Measurements from ENCODE around the gene BCL2A1.

The BCL2A1 gene

DNA sequence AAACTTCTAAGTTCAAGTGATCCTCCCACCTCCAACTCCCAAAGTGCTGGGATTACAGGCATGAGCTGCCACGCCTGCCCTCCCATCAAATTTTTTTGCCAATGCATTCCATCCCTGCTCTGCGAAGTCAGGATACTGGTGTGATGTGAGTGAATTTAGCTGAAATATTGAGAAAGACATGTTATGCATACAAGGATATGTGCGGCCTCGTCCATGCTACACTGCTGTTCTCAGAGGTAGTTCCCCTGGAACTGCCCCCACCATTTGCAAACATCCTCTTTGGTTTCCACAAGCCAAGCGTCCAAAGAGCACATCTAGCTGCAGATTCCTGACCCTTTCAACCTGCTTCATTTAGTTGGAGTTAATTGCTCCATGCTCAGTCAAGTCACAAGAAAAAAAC is 36.5 kb upstream of the BCL2A1 start:
- no peaks in the 10 kb centered on the region for H3K27me3 ChIP-seq (ENCODE audit: control insufficient read depth, insufficient read depth, low read length)
- H3K4me3 ChIP-seq (ENCODE audit: low read length) = no peak overlapping the region
- H3K36me3 ChIP-seq (ENCODE audit: control insufficient read depth, insufficient read depth, low read length) = no peaks in the 10 kb centered on the region
- H3K4me1 ChIP-seq (ENCODE audit: control insufficient read depth, insufficient read depth, low read length) = no peaks in the 10 kb centered on the region
- H3K9ac ChIP-seq (ENCODE audit: low read length) = no peak overlapping the region
- H3K27ac ChIP-seq (ENCODE audit: low read depth, low read length) = no peak overlapping the region

DNA sequence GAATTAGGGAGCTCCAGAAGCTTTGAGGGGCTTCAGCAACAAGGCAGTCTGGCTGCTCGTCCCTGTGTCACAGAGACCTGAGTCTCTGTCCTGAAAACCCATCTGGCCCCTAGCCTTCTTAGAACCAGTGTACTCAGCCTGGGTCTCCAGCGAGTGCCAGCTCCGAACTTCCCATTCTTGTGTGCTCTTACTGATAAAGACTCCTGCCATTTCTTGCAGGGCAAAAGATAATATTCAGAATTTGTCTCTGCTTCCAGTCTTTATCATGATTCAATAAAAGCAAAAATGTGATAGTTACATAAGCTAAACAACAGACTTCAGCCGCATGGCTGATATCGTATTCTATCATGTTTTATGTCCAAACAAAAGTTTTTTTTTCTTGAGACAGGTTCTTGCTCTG is 36.0 kb upstream of the BCL2A1 start:
- Histone ChIP-seq H3K4me1 (ENCODE audit: control insufficient read depth, insufficient read depth, low read length) (no peaks in the 10 kb centered on the region), H3K9ac (ENCODE audit: low read length) (no peak overlapping the region), H3K27ac (ENCODE audit: low read depth, low read length) (no peak overlapping the region), H3K36me3 (ENCODE audit: control insufficient read depth, insufficient read depth, low read length) (no peaks in the 10 kb centered on the region), H3K4me3 (ENCODE audit: low read length) (no peak overlapping the region), H3K27me3 (ENCODE audit: control insufficient read depth, insufficient read depth, low read length) (no peaks in the 10 kb centered on the region)

DNA sequence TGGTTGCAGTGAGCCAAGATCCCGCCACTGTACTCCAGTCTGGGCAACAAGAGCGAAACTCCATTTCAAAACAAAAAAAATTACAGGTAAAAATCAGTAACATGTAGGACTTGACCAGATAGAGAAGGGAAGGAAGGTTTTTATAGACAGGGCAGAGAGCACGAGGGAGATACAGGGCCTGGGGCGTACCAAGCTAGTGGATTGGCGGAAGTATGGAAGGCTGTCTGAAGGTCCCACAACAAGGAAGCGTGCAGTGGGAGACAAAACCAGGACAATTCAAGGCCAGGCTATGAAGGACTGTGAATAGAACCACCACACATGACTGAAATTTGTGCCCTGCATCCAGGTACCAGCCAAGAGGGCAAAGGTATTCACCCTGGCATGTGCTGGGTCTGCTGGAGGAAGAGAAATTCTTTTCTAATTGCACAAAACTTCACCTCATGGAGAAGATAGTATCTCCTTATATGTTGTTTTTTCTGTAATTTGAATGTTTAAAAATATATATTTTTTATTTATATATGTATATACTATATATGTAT is 33.0 kb upstream of the BCL2A1 start:
- Histone ChIP-seq H3K4me3 (ENCODE audit: low read length) (no peak overlapping the region), H3K27me3 (ENCODE audit: control insufficient read depth, insufficient read depth, low read length) (no peaks in the 10 kb centered on the region), H3K27ac (ENCODE audit: low read depth, low read length) (no peak overlapping the region), H3K4me1 (ENCODE audit: control insufficient read depth, insufficient read depth, low read length) (no peaks in the 10 kb centered on the region), H3K9ac (ENCODE audit: low read length) (no peak overlapping the region), H3K36me3 (ENCODE audit: control insufficient read depth, insufficient read depth, low read length) (no peaks in the 10 kb centered on the region)

DNA sequence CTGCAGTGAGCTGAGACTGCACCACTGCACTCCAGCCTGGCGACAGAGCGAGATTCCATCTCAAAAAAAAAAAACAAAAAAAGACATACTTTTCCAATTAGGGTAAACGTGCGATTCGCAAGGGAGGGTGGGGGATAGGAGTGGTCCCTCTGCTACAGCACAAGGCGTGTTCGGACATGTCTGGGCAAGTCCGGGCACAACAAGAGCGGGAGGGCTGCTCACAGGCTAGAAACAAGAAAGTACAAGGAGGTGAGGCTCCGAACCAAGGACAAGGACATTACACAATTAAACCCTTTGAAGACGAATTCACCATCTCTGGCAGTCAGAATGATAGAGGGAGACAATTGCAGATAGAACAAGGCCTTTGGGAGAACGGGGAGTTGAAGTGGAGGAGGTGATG is 32.2 kb upstream of the BCL2A1 start:
- Histone ChIP-seq H3K36me3 (ENCODE audit: control insufficient read depth, insufficient read depth, low read length) (no peaks in the 10 kb centered on the region), H3K4me3 (ENCODE audit: low read length) (no peak overlapping the region), H3K4me1 (ENCODE audit: control insufficient read depth, insufficient read depth, low read length) (no peaks in the 10 kb centered on the region), H3K9ac (ENCODE audit: low read length) (no peak overlapping the region), H3K27ac (ENCODE audit: low read depth, low read length) (no peak overlapping the region), H3K27me3 (ENCODE audit: control insufficient read depth, insufficient read depth, low read length) (no peaks in the 10 kb centered on the region)

DNA sequence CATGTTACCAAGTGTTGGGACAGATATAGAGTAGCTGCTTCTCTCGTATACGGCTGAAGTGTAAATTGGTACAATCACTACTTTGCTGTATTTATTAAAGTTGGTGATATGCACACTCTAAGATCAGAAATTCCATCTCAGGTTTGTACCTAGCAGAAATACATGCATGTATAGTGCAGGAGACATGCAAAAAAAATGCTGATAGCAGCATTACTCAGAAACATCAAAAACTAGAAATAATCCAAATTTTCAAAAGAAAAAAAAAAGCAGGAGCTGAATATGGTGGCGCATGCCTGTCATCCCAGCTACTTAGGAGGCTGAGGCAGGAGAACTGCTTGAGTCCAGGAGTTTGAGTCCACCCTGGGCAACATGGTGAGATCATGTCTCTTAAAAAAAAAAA is 31.3 kb upstream of the BCL2A1 start:
- Histone ChIP-seq H3K27ac (ENCODE audit: low read depth, low read length) (no peak overlapping the region), H3K4me3 (ENCODE audit: low read length) (no peak overlapping the region), H3K27me3 (ENCODE audit: control insufficient read depth, insufficient read depth, low read length) (no peaks in the 10 kb centered on the region), H3K9ac (ENCODE audit: low read length) (no peak overlapping the region), H3K36me3 (ENCODE audit: control insufficient read depth, insufficient read depth, low read length) (no peaks in the 10 kb centered on the region), H3K4me1 (ENCODE audit: control insufficient read depth, insufficient read depth, low read length) (no peaks in the 10 kb centered on the region)

DNA sequence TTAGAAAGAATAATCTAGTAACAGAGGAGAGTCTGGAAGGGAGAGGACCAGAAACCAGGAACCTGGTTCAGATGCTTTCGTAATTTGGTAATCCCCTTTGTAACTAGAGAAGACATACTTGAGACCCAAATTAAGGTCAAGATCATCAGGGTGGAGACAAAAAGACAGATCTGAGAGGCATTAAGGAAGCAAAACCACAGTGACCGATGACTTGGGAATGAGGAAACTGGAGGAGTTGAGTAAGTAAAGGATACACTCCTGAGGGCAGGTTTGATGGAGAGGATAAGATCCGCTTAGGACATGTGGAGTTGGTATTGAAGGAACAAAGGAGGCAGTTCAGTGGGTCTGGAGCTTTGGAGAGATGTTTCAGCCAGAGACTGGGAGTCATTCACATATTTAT is 23.6 kb upstream of the BCL2A1 start:
- H3K36me3 ChIP-seq (ENCODE audit: control insufficient read depth, insufficient read depth, low read length) = no peaks in the 10 kb centered on the region

DNA sequence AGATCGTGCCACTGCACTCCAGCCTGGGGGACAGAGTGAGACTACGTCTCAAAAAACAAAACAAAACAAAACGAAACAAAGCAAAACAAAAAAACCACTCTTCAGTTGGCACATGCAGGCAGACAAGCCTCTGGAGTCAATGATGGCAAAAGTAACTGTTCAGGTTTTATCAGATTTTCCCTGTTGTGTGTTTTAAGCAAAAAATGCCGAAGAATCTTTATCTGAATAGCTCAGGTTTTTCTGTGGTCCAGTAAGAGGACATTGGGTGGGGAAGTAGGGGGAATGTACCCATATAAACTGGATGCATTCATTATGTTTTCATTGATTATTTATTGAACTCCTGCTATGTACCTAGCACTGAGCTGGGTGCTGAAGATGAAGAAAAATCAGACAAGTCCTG is 20.8 kb upstream of the BCL2A1 start:
- Histone ChIP-seq H3K27ac (ENCODE audit: low read depth, low read length) (no peak overlapping the region), H3K4me3 (ENCODE audit: low read length) (no peak overlapping the region), H3K4me1 (ENCODE audit: control insufficient read depth, insufficient read depth, low read length) (no peaks in the 10 kb centered on the region), H3K36me3 (ENCODE audit: control insufficient read depth, insufficient read depth, low read length) (no peaks in the 10 kb centered on the region), H3K9ac (ENCODE audit: low read length) (no peak overlapping the region), H3K27me3 (ENCODE audit: control insufficient read depth, insufficient read depth, low read length) (no peaks in the 10 kb centered on the region)

More for the DNA sequence above, 23.6 kb upstream of the BCL2A1 start:
- no peaks in the 10 kb centered on the region for H3K27me3 ChIP-seq (ENCODE audit: control insufficient read depth, insufficient read depth, low read length)
- no peak overlapping the region for H3K4me3 ChIP-seq (ENCODE audit: low read length)
- no peaks in the 10 kb centered on the region for H3K4me1 ChIP-seq (ENCODE audit: control insufficient read depth, insufficient read depth, low read length)
- H3K27ac ChIP-seq (ENCODE audit: low read depth, low read length) = no peak overlapping the region
- H3K9ac ChIP-seq (ENCODE audit: low read length) = no peak overlapping the region

DNA sequence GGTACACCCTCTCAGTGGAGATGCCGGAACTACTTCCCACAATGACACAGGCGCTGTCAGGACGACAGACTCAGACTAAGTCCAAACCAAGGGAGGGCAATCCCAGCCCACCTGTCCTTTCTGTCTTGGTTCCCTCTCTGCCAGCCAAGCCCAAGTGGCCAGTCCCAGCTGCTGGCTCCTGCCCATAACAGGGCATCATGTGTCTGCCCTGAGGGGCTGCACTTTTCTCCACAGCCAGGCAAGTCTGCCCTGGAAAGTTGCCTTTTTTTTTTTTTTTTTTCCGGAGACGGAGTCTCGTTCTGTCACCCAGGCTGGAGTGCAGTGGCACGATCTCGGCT is 20.0 kb upstream of the BCL2A1 start:
- H3K36me3 ChIP-seq (ENCODE audit: control insufficient read depth, insufficient read depth, low read length) = no peaks in the 10 kb centered on the region
- H3K27me3 ChIP-seq (ENCODE audit: control insufficient read depth, insufficient read depth, low read length) = no peaks in the 10 kb centered on the region
- no peak overlapping the region for H3K9ac ChIP-seq (ENCODE audit: low read length)
- no peak overlapping the region for H3K27ac ChIP-seq (ENCODE audit: low read depth, low read length)
- no peaks in the 10 kb centered on the region for H3K4me1 ChIP-seq (ENCODE audit: control insufficient read depth, insufficient read depth, low read length)
- no peak overlapping the region for H3K4me3 ChIP-seq (ENCODE audit: low read length)

DNA sequence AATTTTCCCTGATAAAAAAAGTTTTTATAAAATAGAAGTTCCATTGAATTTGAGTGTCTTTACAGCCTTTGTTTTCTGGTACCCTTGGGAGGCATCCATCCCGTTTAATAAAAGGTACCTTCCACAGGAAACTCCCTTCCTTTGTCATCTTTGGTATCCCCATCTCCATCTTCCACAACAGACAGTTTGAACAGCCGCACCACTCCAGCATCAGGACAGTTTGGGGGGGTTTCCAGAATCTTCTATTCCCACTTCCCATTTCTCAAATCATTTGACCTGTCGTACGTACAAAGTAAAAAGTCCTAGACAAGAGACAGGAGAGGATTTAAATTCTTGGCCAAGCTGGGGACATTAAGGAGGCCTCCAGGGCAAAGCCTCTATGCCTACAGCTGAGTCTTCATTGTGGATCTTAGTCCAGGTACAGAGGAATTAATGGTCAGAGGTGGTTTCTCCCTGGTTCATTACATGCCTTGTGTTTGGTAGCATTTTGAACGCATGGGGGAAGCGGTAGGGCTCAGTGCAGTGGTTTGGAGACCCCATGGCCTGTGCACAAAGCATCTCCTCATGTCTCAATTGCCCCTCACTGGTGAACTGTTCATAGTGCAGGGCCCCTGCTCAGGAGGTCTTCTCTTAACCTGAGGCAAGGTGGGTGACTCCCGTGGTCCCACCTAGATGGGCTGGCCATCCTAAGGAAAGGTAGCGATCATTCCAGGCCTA is 19.4 kb upstream of the BCL2A1 start:
- H3K27ac ChIP-seq (ENCODE audit: low read depth, low read length) = no peak overlapping the region
- H3K27me3 ChIP-seq (ENCODE audit: control insufficient read depth, insufficient read depth, low read length) = no peaks in the 10 kb centered on the region
- H3K36me3 ChIP-seq (ENCODE audit: control insufficient read depth, insufficient read depth, low read length) = no peaks in the 10 kb centered on the region
- H3K9ac ChIP-seq (ENCODE audit: low read length) = no peak overlapping the region
- H3K4me3 ChIP-seq (ENCODE audit: low read length) = no peak overlapping the region
- H3K4me1 ChIP-seq (ENCODE audit: control insufficient read depth, insufficient read depth, low read length) = no peaks in the 10 kb centered on the region

DNA sequence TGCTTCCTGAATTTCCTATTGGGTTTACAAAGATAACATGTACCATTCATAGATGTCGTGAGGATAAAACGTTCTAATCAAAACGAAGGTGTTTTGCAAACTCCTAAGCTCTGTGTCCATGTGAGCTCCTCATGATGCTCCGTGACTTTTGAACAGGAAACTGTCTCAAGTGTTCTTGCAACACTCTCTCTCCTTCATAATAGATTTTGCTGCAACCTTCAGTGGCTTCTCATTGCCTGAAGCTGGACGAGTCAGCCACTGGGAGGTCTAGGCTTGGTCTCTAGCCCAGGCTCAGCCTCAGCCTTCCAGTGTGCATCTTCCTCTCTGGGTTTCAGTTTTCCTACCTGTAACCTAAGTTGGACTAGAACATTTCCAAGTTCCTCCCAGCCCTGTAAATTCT is 18.7 kb upstream of the BCL2A1 start:
- Histone ChIP-seq H3K36me3 (ENCODE audit: control insufficient read depth, insufficient read depth, low read length) (no peaks in the 10 kb centered on the region), H3K27me3 (ENCODE audit: control insufficient read depth, insufficient read depth, low read length) (no peaks in the 10 kb centered on the region), H3K4me3 (ENCODE audit: low read length) (no peak overlapping the region), H3K4me1 (ENCODE audit: control insufficient read depth, insufficient read depth, low read length) (no peaks in the 10 kb centered on the region), H3K27ac (ENCODE audit: low read depth, low read length) (no peak overlapping the region), H3K9ac (ENCODE audit: low read length) (no peak overlapping the region)

DNA sequence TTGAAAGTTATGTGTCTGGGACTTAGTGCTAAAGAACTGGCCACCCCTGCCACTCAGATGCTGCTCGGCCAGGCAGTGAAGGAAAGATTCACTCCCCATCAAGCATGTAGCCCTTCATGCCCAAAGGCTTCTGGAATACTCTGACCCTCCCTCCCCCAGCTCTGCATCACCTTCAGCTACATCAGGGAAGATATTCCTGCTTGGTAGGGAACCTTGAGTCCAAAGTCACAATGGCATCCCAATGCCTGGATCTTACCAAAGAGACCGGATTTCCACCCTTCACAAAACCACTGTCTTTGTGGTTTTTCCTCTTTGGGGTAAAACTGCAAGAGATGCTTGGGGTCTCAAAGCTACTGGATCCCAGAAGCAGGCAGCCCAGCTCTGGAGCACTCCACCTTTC is 18.2 kb upstream of the BCL2A1 start:
- no peaks in the 10 kb centered on the region for H3K27me3 ChIP-seq (ENCODE audit: control insufficient read depth, insufficient read depth, low read length)
- no peaks in the 10 kb centered on the region for H3K4me1 ChIP-seq (ENCODE audit: control insufficient read depth, insufficient read depth, low read length)
- no peak overlapping the region for H3K9ac ChIP-seq (ENCODE audit: low read length)
- H3K4me3 ChIP-seq (ENCODE audit: low read length) = no peak overlapping the region
- H3K27ac ChIP-seq (ENCODE audit: low read depth, low read length) = no peak overlapping the region
- H3K36me3 ChIP-seq (ENCODE audit: control insufficient read depth, insufficient read depth, low read length) = no peaks in the 10 kb centered on the region

DNA sequence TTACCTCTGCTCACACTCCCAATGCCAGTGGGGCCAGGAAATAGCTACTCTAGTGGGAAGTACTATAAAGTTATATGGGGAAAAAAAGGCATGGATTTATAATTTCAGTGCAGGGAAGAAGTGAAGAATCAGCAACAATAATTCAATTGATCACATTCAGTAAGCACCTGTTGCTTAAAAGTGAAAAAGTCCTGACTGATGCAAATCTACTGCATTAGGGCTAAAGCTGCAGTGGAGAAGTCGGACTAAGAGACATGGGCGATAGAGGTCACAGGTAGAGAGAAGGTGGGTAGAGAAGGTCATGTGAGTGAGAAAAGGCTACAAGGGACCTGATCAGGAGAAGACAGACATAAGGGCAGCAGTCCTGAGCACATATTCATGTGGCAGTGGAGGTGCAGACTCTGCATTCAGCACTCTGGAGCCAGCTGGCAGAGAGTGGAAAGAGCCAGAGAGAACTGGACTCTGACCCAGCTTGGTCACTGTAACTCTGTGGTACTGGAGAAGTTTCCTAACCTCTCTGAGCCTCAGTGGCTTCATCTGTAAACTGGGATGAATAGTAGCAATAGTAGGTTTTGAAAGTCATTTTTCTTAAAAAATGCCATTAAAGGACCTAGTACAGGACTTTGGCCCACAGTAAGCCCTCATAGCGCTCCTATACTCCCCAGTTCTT is 17.6 kb upstream of the BCL2A1 start:
- H3K4me3 ChIP-seq (ENCODE audit: low read length) = no peak overlapping the region
- H3K4me1 ChIP-seq (ENCODE audit: control insufficient read depth, insufficient read depth, low read length) = no peaks in the 10 kb centered on the region
- H3K9ac ChIP-seq (ENCODE audit: low read length) = no peak overlapping the region
- no peaks in the 10 kb centered on the region for H3K27me3 ChIP-seq (ENCODE audit: control insufficient read depth, insufficient read depth, low read length)
- H3K27ac ChIP-seq (ENCODE audit: low read depth, low read length) = no peak overlapping the region
- H3K36me3 ChIP-seq (ENCODE audit: control insufficient read depth, insufficient read depth, low read length) = no peaks in the 10 kb centered on the region

DNA sequence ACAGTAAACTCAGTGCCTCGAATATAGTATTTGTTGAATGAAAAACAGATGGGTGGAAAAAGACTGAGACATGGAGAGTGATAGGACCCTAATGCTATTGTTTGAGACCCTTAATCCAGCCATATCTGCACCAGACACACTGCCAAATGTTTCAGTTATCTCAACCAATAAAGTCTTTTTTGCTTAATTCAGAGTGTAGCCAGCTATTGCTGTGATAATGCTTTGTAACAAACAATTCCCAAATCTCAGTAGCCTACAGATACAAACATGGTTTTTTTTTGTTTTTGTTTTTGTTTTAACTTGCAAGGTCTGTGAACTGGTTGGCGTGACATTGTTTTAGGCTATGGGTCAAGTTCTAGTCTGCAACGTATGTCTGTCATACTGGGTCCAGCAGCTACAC is 17.0 kb upstream of the BCL2A1 start:
- Histone ChIP-seq H3K4me3 (ENCODE audit: low read length) (no peak overlapping the region), H3K27me3 (ENCODE audit: control insufficient read depth, insufficient read depth, low read length) (no peaks in the 10 kb centered on the region), H3K9ac (ENCODE audit: low read length) (no peak overlapping the region), H3K36me3 (ENCODE audit: control insufficient read depth, insufficient read depth, low read length) (no peaks in the 10 kb centered on the region), H3K4me1 (ENCODE audit: control insufficient read depth, insufficient read depth, low read length) (no peaks in the 10 kb centered on the region), H3K27ac (ENCODE audit: low read depth, low read length) (no peak overlapping the region)
